GM19395 (cell line): ENCODE results near the gene AGAP1.

Experiments used
- ATAC-seq: cut with Tn5 transposase; IDR thresholded peaks from one replicate; pipeline ENCODE4 v1.9.1; 2021; ENCODE audit warnings: mild to moderate bottlenecking, moderate library complexity; ENCODE audit not compliant: unreplicated experiment

The AGAP1 gene

DNA sequence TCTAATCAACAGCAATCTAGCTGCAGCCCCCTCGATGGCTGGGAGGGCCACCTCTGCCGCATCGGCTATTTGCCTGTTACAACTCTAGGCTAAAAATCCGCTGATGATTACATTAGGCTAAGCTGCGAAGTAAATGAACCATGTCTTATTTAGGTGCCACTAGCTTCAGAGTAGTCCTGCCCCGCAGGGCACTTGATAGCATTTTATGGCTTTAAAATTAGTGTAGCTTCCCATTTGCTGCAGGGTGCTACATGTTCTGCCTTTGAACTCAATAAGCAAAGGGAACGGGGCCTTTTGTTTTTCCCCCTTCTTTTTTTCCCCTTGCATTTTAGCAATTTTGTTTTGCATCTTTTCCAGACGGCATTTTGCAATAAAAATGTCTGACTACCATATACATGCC is 404.1 kb downstream of the AGAP1 start:
- ATAC-seq = no peak

DNA sequence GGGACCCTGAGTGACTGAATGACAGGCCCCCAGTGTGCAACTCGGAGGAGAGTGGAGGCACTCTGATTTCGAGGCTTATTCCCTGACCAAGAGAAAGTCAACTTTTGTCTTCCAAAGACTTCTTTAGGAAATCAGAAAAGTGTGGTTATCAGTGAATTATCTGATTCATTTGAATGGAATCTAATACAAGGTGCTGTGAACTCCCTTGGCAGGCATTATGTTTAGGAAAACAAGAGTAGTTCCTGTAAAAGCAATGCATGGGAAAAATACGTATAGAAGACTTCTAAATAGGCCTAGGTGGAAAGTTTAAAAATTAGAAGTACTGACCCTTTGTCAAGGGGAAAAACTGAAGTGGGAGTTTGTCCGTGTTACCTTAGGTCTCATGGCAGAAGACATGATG is 404.9 kb downstream of the AGAP1 start:
- ATAC-seq = no peak

DNA sequence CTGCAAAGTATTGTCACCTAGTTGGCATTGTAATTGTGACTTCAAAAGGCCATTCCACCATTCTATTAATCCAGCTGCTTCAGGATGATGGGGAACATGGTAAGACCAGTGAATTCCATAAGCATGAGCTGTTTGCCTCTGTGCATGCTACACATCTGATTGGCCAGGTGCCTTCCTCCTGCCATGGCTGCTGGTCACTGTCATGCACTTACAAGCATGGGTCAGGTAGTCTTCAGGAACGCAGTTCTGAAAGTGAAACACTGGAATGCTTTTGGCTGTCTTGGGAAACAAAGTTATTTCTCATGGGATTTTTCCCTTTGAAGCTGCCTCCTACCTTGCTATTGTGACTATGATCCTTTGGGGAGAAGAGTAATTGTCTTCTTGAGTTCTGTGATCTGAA is 406.8 kb downstream of the AGAP1 start:
- ATAC-seq = no peak

DNA sequence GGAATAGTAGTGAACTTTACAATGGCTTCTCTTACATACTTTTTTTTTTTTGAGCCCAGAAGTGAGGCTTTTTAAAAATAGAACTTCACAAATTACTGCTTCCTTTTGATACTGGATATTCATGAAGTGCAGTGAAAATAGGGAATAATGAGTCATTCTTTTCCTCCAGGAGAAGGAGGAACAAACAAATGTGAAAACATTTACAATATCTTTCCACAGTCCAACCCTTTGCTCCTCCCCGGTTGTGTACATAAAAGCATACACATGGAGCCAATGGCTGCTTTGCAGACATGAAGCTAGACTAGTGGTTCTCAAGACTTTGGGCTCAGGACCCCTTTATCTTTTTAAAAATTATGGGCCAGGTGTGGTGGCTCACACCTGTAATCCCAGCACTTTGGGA is 407.4 kb downstream of the AGAP1 start:
- ATAC-seq = no peak

DNA sequence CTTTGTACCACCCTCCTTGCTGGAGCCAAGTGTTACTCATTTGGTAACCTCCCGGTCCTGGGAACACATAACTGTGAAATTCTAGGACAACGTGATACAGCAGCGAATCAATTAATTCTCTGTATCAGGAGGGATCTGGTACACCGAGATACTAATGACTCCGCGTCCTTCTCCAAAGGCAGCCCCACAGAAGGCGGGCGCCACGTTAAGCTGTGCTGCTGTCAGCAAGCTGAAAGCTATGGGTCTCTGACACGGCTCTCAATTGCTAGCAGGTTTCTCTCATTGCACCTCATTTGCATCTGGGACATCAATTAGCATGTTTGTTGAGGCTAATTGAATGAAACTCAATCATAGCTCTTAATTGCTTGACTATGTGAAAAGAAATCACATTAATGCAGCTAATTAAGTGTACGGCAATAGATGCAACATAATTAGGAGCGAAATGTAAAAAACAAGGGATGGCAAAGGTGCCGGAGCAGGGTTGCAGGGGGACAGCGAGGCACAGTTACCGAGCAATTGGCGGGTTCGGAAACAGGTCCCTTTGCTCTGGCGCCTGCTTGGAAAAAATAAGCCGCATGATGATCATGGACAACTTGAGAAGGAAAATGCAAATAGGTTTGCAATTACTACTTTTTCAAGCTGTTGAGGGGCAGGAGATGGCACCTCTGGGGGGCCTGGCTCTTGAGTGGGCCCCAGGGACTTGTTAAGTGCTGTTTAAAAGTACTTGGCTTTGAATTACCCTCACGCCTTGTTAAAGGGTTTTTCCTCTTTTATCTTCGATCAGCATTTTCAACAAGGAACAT is 410.1 kb downstream of the AGAP1 start:
- ATAC-seq = no peak

DNA sequence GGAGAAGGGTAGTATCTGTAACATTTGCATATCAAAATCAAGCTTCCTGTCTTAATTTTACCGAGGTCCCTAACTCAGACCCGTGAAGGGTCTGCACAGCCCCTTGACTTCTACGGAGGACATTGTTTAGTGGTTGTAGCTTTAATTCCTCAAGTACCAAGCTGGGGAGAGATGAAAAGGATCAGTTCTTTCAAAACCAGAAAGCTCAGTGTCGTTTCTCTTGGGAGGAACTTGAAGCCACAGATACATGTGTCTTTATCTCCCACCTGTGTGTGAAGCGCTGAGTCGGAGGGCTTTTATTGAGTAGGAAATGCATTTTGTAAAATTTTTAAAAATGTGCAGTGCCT is 410.7 kb downstream of the AGAP1 start:
- ATAC-seq = no peak

DNA sequence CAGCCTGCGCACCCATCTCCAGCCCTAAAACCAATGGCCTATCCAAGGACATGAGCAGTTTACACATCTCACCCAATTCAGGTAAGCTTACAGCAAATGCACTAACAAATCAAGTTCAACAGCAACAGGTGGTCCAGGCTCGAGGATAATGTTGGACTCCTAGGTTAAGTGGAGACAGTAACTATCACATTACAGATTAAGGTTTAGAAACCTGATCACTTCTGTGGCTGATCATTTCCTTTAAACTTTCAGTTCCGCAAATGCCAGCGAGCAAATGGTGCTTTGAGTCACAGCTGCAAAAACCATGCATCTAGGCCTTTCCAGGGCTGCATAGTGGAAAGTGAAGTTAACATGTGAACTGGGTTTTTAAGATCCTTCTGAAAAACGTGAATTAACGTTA is 415.0 kb downstream of the AGAP1 start:
- peak; percentile 97 for ATAC-seq

DNA sequence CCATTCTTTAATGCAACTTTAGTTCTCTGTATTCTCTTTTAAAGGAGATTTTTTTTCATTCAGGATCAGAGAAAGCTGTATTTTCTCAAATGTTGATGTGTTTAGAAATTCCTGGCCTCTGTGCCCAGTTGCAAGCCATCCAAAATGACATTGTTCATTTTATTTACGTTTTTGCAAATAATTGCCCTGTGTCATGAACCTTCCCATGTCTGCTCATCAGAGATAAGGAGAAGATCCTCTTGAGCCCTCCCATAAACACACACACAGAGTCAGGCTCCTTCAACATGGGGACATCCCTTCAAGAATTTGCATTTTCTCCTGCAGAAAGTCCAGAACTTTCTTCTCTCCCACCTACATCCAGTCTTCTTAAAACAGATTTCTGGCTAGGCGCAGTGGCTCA is 415.5 kb downstream of the AGAP1 start:
- ATAC-seq = no peak

DNA sequence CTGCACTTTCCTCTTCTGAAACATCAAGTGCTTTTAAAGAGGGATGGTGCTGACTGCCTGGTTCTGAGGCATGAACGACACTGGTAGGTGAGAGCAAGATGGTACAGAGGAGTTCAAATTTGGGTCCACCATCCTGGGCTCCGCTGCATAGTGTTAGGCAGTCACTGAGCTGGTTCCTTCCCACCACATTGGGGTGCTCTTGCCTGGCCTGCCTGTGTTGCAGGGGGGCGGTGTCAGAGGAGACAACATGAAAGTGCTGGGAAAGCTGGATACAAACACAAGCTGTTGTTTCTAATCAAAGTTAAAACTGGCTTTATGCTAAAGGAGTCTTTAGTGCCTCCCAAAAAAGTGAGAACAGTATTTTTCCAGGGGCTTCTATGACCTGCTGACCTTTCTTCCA is 416.2 kb downstream of the AGAP1 start:
- no peak for ATAC-seq

DNA sequence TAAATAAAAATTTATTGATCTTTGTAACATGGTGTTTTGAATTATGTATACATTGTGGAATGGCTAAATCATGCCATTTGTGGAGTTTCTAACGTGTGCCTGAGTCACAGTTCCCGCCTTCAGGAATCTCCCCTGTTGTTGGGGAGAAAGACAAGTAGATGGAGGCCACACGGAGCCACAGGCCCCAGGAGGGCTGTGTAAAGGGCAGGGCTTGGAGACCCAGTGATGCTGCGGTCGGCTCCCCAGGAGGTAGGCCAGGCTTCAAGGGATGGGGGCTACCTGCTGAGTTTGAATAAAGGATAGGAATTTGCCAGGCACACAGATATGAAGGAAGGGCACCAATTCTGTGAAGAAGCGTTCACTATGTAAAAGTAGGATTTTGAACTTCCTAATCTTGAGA is 417.3 kb downstream of the AGAP1 start:
- no peak for ATAC-seq

DNA sequence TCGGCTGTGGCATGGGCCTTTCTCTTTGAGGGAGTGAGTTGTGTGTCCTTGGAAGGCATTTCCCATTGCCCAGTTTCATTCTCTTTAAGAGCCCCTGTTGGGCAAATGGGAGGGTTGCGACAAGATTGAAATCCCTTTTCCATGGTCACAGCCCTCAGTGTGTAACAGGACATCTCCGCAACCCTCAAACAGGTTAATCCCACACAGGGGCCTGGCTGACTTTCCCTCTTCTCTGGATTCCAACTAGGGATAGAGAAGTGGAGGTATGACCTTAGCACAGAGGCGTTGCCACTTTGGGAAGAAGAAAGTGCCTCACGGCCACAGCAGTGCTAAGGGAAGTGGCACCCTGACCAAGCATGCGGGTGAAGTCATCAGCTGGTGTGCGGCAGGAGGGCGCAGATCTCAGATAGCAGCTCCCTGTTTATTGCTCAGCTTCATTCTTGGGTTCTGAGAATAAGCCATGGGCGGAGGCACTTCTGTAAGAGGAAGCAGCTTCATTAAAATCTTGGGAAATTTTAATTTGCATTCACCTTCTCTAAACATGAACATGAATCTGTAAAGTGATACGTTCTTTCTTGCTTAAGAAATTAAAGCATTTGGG is 417.9 kb downstream of the AGAP1 start:
- ATAC-seq = no peak

DNA sequence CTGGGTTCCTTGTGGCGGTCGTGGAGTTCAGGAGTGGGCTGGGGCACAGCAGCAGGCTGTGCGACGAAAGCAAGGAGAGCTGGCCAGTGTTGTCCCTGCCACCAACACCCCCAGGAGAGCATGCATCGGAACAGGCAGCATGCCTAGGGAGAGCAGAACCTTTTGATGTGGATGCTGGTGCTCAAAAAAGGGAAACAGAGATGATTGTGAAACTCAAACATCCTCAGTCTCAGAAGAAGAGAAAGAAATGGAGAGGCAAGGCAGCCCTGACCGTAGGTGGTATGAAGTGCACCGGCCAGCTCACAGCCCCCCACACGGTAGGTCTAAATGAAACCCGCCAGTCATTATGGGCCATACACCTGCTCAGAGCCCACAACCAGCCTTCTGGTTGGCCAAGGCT is 420.9 kb downstream of the AGAP1 start:
- ATAC-seq = no peak

DNA sequence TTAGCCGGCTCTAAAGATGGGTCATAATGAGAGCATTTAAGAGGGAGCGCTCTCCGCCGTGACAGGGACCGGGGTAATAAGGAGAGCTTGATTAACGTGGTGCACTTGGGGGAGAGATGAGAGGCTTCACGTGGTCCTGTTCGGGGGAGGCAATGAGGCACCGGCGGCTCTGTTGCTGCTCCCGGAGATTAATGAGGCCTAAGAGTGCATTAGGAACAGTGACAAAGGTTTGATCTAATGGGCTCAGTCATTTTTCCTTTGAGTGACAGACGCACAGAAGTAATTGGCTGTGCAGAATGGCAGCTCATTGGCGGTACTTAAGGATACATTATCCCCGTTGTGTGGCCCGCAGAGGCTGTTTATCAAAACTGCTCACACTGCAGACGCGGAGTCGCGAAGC is 423.7 kb downstream of the AGAP1 start:
- ATAC-seq = no peak

DNA sequence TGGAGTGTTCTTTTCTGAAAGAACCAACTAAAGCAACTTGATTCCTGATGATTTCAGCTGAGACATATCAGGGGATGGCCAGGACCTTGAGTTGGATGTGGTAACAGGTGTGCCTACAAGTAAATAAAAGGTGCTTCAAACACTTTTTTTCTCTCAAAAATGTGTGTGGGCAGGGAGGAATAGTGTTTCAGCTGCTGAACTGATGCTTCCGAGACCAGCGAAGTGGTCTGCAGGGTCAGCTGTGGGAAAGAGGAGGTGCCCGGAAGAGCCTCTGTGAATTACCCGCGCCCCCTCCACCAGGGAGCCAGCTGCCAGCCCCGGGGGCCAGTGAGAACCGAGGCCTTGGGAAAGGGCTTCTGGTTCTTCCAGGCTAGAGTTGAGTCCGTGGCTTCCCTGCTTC is 425.0 kb downstream of the AGAP1 start:
- ATAC-seq = no peak

DNA sequence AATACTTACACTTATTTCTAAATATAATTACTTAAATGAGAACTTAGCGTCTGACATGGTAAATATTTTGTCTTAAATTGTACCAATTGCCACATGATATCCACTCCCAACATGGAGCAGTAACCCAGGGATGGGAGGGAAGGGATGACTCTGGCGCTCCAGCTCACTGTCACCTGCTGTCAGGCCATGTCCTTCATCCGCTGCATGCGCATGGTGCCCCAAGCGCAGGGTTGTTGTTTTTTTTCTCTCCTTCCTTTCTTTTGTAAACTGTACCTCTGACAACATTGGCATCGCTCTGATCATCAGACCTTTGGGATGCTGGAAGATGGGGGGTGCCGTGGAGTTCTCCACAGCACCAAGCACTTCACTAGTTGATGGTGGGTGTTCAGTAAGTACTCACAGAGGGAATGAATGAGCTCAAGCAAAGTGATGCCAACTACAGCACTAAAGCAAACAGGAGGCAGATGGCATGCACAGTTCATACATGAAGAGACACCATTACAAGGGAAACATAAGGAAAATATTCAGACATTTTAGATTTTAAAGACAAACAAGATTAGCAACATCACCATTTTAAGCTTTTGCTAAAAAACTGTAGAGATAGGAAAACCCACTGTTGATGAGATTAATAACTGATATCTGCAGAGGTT is 426.5 kb downstream of the AGAP1 start:
- ATAC-seq = no peak

DNA sequence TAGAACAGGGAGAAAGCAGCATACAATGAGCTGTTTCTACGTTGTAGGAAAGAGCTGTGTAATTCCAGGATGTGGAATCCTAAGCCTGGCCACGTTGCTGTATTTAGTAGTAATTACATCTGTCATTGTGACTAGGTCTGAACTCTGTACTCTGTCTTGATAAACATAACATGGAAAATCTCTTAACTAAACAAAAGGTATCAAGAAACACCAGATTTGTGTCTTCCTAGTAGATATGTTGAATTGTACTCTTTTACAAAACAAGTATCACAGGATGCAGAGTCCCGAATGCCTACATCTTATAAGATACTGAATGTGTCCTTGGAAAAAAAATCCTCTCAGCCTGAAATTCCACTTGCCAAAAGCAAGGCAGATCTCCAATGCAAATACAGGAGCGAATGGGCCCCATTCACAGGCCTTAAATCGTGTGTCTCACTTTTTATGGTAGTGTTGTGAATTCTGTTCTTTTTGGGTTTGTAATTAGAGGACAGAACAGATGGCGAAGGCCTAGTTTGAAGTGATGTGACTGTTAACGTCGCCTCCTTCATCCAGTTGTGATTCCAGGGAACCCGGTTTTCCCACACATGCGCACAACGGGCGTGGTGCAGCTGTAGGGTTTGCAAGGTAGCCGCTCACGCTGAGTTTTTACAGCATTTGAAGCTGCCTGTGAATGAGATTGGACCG is 427.8 kb downstream of the AGAP1 start:
- no peak for ATAC-seq

DNA sequence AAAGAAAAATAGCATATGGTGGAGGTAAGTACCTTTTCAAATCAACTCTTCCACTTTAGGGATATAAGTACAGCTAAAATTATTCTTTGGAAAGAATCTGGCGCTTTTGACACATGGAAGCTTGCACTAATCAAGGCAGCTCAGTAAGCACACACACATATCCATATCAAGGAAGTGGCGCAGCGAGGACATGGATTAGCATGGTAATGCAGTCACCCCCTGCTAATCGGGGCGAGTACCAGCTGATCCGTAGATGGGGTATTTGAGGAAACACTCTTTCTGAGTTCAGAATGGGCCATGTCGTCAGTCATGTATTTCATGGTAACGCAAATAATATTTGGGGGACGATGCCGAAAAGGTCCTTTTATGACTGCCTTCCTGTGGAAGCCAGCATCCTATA is 429.0 kb downstream of the AGAP1 start:
- ATAC-seq = no peak

DNA sequence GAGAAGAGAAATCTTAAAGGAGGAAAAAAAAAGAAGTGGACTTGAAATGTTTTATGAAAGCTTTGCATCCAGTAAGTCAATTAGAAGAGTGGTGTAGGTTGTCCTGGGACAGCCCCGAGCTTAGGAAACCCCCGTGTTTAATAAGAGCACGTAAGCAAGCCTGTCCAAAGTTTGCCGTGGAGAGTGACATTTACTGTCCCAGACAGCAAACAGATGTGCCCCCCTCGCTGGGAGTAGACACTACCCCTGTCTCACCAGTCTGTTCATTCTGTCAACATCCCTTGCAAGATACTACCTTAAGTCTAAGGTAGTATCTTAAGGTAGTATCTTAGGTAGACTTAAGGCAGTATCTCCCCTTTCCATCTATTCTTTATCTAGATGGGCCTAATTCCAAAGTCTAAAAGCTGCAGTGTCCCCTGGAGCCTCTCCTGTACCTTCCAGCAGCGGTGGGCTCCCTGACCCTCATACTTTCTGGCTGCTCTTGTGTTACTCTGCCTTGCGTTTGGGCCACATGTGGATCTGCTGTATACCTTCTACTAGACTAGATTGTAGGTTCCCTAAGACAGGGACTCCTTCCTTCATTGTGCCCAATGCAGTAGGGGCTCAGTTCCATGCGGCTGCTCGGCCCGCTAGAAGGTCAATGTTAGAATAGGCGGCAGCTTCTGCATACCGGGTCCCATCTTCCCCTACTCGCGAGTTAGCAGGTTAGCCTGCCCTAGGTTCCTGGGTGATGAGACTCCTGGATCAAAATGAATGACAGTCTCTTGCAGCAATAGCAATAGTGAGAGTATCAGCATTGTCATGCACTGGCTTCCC is 430.2 kb downstream of the AGAP1 start:
- no peak for ATAC-seq

DNA sequence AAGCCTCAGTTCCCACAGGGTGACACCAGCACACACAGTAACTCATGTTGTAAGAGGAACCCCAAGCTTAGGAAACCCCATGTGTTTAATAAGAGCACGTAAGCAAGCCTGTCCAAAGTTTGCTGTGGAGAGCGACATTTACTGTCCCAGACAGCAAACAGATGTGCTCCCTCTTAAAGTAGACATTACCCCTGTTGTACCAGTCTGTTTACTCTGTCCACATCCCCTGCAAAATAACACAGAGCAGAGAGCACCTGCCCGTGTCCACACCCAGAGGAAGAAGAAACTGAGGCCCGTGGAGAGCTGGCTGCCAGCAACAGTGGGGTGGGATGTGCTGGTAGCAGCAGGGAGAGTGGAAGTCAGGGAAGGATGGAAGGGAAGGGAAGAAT is 430.8 kb downstream of the AGAP1 start:
- ATAC-seq = no peak

DNA sequence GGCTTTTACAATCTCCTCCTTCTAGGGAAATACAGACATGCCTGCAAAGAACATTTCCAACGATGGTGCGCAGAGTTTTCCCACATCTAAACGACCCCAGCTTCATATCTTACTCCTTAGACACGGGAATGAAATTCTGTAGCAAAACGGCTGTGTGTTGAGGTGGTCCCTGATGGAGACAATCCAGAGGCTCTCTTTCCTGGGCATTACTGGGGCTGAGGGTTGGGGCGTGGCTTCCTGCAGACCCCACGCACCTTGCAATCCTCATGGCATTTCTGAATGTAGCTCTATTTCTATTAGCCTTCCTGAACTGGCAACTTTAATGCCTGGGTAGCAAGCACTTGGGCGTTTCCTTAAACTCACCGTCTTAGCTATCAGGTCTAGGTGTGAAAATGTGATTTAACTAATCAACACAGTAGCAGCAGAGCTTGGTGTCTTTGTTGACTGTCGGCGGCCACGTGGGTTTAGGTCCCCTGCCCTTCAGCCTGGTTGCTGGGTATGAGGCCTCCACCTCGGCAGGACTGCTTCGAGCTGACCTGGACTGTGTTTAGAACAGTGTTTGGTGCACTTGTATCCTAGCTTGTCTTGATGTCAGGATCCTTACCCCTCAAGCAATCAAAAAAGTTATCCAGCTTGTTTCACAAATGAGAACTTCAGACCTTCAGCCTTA is 431.5 kb downstream of the AGAP1 start:
- no peak for ATAC-seq

DNA sequence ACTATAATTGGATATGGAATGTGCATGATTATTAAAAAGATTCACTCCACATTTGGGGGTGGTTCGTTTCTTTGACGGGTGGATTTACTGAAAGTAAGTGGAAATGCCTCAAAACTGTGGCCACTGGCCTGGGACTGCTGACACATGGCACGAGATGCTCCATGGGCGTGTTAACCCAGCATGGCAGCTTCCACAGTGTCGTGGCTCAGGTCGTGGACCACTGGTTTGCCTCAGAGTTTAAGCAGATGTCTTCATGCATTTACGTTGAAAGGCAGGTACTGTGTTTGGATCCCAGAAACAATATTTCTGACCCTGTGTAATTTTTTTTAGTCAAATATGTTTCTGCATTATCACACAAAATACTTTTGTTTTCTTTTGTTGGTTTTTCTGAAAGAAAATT is 432.4 kb downstream of the AGAP1 start:
- ATAC-seq = no peak
